ENCODE measurements around the gene FAM120C.

The FAM120C gene

GRCh38 chrX:54182864-54183613 lies at the start of gene FAM120C:
TSS of gene FAM120C (minus strand) at chrX:54183254. CDS start at chrX:54183198, 56 bp downstream.
- DNase-seq = peak; percentile 82

GRCh38 chrX:54230435-54231148 lies 47.5 kb upstream of the FAM120C start:
- peak; percentile 19 for DNase-seq

- DNase-seq = no peak
These were observed 40.5 kb upstream of the FAM120C start for GRCh38 chrX:54223581-54223980.

- no peak for DNase-seq
These were observed 30.5 kb upstream of the FAM120C start for GRCh38 chrX:54213603-54214002.

- peak; percentile 55 for DNase-seq
These were observed 25.5 kb upstream of the FAM120C start for GRCh38 chrX:54208531-54208930.

- no peak for DNase-seq
These were observed 15.2 kb upstream of the FAM120C start for GRCh38 chrX:54198262-54198661.

- no peak for DNase-seq
These were observed 12.0 kb upstream of the FAM120C start for GRCh38 chrX:54194982-54195588.

GRCh38 chrX:54193085-54193821 lies 10.2 kb upstream of the FAM120C start:
- no peak for DNase-seq

GRCh38 chrX:54184474-54184873 lies 1.4 kb upstream of the FAM120C start:
- no peak for DNase-seq

- DNase-seq = peak; percentile 34
These were observed 725 bp downstream of the FAM120C start for GRCh38 chrX:54182194-54182863.

GRCh38 chrX:54181202-54181953 lies 1.7 kb downstream of the FAM120C start:
- DNase-seq = peak; percentile 23

GRCh38 chrX:54180403-54180802 lies 2.7 kb downstream of the FAM120C start:
- DNase-seq = peak; percentile 34

GRCh38 chrX:54178100-54178940 lies 4.7 kb downstream of the FAM120C start:
- peak; percentile 80 for DNase-seq

- no peak for DNase-seq
These were observed 5.7 kb downstream of the FAM120C start for GRCh38 chrX:54177306-54177705.

- DNase-seq = no peak
These were observed 9.3 kb downstream of the FAM120C start for GRCh38 chrX:54173791-54174190.

- no peak for DNase-seq
These were observed 10.6 kb downstream of the FAM120C start for GRCh38 chrX:54172455-54172854.

- peak; percentile 30 for DNase-seq
These were observed 11.4 kb downstream of the FAM120C start for GRCh38 chrX:54171527-54172250.

GRCh38 chrX:54171091-54171490 lies 12.0 kb downstream of the FAM120C start:
- DNase-seq = no peak

- no peak for DNase-seq
These were observed 16.1 kb downstream of the FAM120C start for GRCh38 chrX:54166915-54167314.

GRCh38 chrX:54157561-54157960 lies 25.5 kb downstream of the FAM120C start:
- no peak for DNase-seq
